ENCODE measurements around the gene PKD1L1. TPM values are rescaled to one million over a fixed set of nuclear protein-coding genes. Genes with fewer than 3 reads are reported as not detected.

PKD1L1 gene
- polyA plus RNA-seq, 1 donor (not counting 4 experiments of a cell fraction or from before 2014, with no cell fraction given) = 0.04 TPM

DNA sequence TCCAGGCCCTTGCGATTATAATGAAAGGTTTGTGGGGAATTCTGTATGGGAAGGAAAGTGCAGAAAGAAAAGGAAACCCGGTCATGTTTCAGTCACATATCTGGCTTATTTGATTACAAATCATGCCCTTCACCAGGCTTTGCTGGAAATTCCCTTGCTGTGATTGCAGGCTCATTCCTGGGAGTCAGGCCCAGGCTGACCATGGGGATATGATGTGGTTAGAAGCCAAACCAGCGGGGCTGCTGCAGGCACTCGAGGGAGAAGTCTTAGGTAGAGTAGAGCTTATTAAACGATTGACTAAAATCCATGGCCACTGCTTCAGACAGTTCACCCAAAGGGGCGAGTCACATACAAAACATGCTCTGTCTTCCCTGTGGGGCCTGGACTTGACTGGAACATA, 16.2 kb downstream of the PKD1L1 start:
- TF ChIP-seq EZH2 (IDR thresholded peaks at IDR 0.05; ENCODE audit: low read length) = no peak
- TF ChIP-seq, protein P1, sequence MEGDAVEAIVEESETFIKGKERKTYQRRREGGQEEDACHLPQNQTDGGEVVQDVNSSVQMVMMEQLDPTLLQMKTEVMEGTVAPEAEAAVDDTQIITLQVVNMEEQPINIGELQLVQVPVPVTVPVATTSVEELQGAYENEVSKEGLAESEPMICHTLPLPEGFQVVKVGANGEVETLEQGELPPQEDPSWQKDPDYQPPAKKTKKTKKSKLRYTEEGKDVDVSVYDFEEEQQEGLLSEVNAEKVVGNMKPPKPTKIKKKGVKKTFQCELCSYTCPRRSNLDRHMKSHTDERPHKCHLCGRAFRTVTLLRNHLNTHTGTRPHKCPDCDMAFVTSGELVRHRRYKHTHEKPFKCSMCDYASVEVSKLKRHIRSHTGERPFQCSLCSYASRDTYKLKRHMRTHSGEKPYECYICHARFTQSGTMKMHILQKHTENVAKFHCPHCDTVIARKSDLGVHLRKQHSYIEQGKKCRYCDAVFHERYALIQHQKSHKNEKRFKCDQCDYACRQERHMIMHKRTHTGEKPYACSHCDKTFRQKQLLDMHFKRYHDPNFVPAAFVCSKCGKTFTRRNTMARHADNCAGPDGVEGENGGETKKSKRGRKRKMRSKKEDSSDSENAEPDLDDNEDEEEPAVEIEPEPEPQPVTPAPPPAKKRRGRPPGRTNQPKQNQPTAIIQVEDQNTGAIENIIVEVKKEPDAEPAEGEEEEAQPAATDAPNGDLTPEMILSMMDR (optimal IDR thresholded peaks at IDR 0.05 in 1 of 3, IDR thresholded peaks at IDR 0.05 in 1 of 3, conservative IDR thresholded peaks at IDR 0.05 in 1 of 3; ENCODE audit: extremely low read depth in 1 of 3, insufficient read depth in 2 of 3, low read length in 3 of 3) = no peak
- Histone ChIP-seq H4K20me1 (ENCODE audit: control insufficient read depth, extremely low read depth, insufficient read depth, low read length) (no peaks in the 10 kb centered on the region), H2AFZ (ENCODE audit: control insufficient read depth, low read length) (no peak overlapping the region), H3K9me3 (ENCODE audit: control insufficient read depth, low read depth, low read length) (no peaks in the 10 kb centered on the region), H3K36me3 (ENCODE audit: control insufficient read depth in 2 of 2, extremely low read depth in 1 of 2, insufficient read depth in 2 of 2, low read length in 2 of 2) (no peaks in the 10 kb centered on the region), H3K9ac (ENCODE audit: control insufficient read depth, extremely low read depth, insufficient read depth, low read length) (no peak overlapping the region), H3K27me3 (ENCODE audit: control insufficient read depth, extremely low read depth, insufficient read depth, low read length) (no peaks in the 10 kb centered on the region), H3K4me3 (ENCODE audit: control insufficient read depth in 2 of 3, extremely low read depth in 1 of 3, insufficient read depth in 2 of 3, low read depth in 1 of 3, low read length in 3 of 3) (no peak overlapping the region), H3K4me2 (ENCODE audit: control insufficient read depth, extremely low read depth, insufficient read depth, low read depth, low read length) (no peak overlapping the region), H3K4me1 (ENCODE audit: control insufficient read depth, extremely low read depth, insufficient read depth, low read length) (no peaks in the 10 kb centered on the region), H3K27ac (ENCODE audit: control insufficient read depth, insufficient read depth, low read length) (no peak overlapping the region), H3K79me2 (ENCODE audit: control insufficient read depth, insufficient read depth, low read length) (no peaks in the 10 kb centered on the region), H3K9me1 (ENCODE audit: control insufficient read depth, extremely low read depth, insufficient read depth, low read length) (no peaks in the 10 kb centered on the region)
- dilution Hi-C loops (cut with MboI; ENCODE audit: extremely low pct_ligation_motif_present, low sequenced_read_pairs) = no loop called here
- DNase-seq (ENCODE audit: low read depth, low spot score) (no peak), FAIRE-seq (no peak)

DNA sequence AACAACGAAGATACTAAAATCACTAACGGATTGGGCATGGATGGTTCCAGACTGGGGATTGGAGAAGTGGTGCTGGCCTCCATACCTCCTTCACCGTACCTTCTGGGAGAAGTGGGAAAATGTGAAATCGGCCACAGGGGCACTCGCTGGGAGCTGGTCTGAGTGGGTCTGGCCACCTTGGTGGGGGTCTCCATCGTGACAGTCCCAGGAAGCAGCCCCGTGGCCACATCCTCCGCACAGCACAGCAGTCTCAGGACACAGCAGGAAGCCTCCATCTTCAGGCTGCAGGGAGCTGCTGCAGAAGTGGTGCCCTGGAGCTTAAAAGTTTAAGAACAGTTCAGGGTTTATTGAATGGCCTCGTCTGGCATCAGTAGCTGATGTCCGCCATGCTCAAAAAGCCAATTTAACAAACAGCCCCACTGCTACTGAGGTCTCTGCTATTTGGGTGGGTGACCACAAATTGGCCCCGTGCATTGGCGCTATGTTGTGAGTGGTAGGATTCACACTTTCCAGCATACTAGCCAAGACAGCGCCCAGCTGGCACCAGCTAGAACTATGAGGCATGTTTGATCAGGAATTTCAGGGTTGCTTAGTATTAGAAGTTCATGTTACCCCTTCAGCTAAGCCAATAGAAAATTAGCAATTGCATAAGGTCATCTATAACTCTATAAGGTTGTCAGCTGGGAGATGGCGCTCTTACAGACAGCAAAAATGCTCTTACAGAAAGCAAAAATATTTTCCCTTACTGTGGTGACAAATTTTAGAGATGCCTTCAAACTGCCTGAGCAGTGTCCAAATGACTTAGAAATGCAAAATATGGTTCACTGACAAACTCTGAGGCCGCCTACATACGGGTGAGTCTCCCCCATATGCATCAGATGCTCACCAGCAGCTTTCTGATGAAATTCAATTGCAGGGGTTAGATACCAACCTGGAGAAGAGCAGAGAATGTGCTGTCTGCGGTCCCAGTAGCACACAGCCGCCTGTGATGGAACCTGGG, 17.0 kb downstream of the PKD1L1 start:
- H3K27me3 ChIP-seq (ENCODE audit: control insufficient read depth, extremely low read depth, insufficient read depth, low read length) = no peaks in the 10 kb centered on the region
- no peak overlapping the region for H3K9ac ChIP-seq (ENCODE audit: control insufficient read depth, extremely low read depth, insufficient read depth, low read length)
- FAIRE-seq (no peak), DNase-seq (ENCODE audit: low read depth, low spot score) (no peak)
- H2AFZ ChIP-seq (ENCODE audit: control insufficient read depth, low read length) = no peak overlapping the region
- H3K27ac ChIP-seq (ENCODE audit: control insufficient read depth, insufficient read depth, low read length) = no peak overlapping the region
- H3K4me3 ChIP-seq (ENCODE audit: control insufficient read depth in 2 of 3, extremely low read depth in 1 of 3, insufficient read depth in 2 of 3, low read depth in 1 of 3, low read length in 3 of 3) = no peak overlapping the region
- H3K9me3 ChIP-seq (ENCODE audit: control insufficient read depth, low read depth, low read length) = no peaks in the 10 kb centered on the region
- TF ChIP-seq, protein P1 (optimal IDR thresholded peaks at IDR 0.05 in 1 of 3, IDR thresholded peaks at IDR 0.05 in 1 of 3, conservative IDR thresholded peaks at IDR 0.05 in 1 of 3; ENCODE audit: extremely low read depth in 1 of 3, insufficient read depth in 2 of 3, low read length in 3 of 3) = no peak
- no peak for TF ChIP-seq EZH2 (IDR thresholded peaks at IDR 0.05; ENCODE audit: low read length)
- no peaks in the 10 kb centered on the region for H4K20me1 ChIP-seq (ENCODE audit: control insufficient read depth, extremely low read depth, insufficient read depth, low read length)
- no peaks in the 10 kb centered on the region for H3K36me3 ChIP-seq (ENCODE audit: control insufficient read depth in 2 of 2, extremely low read depth in 1 of 2, insufficient read depth in 2 of 2, low read length in 2 of 2)
- H3K4me2 ChIP-seq (ENCODE audit: control insufficient read depth, extremely low read depth, insufficient read depth, low read depth, low read length) = no peak overlapping the region
- H3K79me2 ChIP-seq (ENCODE audit: control insufficient read depth, insufficient read depth, low read length) = no peaks in the 10 kb centered on the region
- H3K4me1 ChIP-seq (ENCODE audit: control insufficient read depth, extremely low read depth, insufficient read depth, low read length) = no peaks in the 10 kb centered on the region
- H3K9me1 ChIP-seq (ENCODE audit: control insufficient read depth, extremely low read depth, insufficient read depth, low read length) = no peaks in the 10 kb centered on the region
- dilution Hi-C loops (cut with MboI; ENCODE audit: extremely low pct_ligation_motif_present, low sequenced_read_pairs) = no loop called here
